HT1080 (cell line): ENCODE measurements around the gene TMEM63C. TPM values are rescaled to one million over a fixed set of nuclear protein-coding genes. Genes with fewer than 3 reads are reported as not detected.

Experiments used
- DNase-seq: peaks from one replicate; pipeline ENCODE4 v3.0.0-alpha.2; 2015; ENCODE audit warnings: low read depth
- total RNA-seq: library from RNA; depleted of rRNA; stranded (reverse); fragments of >200 nt; shearing (Covaris generic); gene quantifications from 2 replicates; pipeline ENCODE4 v1.2.3, GENCODE V29; 2014

The TMEM63C gene
- total RNA-seq, 1 experiment from 2014 or later: not detected

DNA sequence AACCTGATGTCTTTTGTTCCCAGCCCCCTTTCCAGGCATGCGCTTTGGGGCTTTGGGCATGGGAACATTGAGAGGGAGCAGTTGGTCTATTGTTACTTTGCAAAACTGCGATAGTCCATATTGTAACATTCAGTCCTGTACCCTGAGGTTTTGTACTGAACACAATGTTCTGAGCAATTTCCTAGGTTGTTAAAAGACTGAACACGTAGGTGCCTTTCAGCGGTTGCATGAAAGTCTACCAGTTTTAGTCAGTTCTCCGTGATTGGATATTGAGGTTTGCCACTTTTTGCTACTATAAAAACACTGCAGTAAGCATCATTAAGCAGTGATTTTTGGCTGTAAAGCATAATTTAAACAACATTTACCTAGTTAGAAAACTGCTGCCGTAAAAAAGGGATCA lies 69.3 kb downstream of the TMEM63C start:
- no peak for DNase-seq

DNA sequence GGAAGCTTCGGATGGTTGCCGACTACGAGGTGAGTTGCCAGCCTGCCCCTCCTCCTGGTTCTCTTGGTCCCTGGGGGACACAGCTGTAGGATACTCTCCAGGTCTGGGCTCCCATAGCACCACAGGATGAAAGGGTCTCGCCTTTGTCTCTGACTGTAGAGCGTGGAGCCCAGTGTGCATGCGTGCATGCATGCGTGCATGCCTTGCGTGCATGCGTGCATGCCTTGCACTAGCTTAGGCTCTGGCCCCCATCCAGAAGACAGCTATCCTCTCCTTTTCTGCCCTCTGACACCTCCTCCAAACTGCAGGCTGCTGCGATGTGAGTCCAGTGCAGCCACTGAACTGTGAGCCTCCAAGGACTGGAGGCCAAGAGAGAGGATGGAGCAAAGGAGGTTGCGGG lies 70.3 kb downstream of the TMEM63C start:
- DNase-seq: no peak

DNA sequence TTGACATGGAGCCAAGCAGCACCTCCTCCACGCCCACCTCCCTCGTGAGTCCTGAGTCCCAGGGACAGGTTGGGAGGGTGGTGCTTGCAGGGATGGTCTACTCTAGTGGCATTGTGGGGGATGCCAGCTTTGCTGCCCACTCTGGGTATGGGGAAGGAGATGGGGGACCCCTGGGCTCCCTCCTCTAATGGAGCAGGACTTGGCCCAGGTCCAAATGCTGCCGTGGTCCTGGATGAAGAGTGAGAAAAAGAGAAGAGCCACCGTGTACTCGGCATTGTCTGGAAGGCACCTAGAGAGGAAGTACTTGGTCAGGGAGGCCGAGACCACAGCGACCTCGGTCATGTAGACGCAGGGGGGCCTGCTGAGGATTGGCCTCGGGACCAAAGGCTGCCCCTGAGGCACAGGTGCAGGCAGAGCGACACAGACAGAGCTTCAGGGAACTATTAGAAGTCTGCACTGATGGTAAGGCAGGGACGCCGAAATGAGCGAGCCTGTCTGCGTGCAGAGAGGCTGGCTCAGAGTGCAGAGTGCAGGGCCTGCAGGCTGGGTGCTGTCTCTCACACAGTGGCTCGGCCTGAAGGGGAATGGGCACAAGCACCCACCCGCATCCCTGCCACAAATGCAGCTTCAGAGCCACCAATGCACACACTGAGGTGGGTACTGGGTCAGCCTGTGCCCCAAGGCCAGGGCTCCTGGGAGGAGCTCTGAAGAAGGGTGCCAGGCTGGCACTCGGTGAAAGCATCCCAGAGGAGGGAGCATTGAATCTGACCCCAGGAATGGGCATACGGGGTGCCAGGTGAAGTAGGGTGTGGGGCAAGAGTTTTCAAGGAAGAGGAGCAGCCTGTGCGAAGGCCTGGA lies 72.0 kb downstream of the TMEM63C start:
- DNase-seq: no peak

DNA sequence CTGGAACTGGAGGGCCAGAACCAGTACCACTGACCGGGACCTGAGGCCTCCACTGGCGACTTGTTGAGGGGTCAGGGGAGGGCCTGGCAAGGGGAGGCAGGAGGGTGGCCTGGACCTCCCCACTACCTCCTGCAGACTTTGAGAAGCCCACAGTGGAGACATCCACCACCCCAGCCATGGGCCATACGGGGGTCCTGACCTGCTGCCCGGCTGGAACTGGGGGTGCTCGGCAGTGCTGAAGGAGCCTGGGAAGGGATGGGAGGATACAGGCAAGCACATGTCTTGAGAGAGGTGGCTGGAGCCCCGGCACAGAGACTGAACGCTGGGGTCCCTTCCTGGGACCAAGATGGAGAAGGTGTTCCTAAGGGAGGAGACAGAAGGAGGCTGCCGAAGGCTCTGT lies 75.1 kb downstream of the TMEM63C start:
- no peak for DNase-seq

DNA sequence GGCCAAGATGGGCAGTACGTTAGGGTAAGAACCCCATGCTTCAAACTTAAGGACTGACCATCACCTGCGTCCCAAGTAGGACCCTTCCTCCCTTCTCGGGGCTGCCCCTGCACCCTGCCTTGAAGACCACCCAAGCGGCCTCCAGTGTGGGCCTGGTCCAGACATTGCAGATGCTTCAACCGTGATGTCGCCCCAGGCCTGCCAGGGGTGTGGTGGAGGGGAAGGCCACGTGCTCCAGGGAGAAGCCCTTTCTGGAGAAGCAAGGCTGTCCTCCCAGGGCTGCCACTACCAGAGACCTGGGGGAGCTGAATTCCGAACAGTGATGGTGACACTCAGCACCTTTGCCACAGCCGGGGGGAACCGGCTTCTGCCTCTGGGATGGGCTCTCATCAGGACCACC lies 76.1 kb downstream of the TMEM63C start:
- DNase-seq: no peak

DNA sequence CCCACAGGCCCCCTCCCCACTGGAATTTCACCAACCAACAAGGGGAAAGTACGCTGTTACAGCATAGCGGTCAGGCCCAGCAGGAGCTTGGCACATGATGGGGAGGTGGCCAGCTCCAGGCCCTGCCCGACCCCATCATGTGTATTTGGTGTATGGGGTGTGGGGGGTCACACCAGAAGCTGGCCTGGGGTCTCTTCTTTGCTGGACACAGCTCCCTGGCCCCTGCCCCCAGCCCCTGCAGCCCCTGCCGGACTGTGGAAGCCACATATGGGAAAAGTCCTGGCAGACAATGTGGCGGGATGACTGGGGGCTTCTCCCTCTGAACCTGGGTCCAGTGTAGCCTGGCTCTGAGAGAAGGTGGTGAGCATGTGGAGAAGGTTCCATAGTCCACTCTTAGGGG lies 77.0 kb downstream of the TMEM63C start:
- no peak for DNase-seq

DNA sequence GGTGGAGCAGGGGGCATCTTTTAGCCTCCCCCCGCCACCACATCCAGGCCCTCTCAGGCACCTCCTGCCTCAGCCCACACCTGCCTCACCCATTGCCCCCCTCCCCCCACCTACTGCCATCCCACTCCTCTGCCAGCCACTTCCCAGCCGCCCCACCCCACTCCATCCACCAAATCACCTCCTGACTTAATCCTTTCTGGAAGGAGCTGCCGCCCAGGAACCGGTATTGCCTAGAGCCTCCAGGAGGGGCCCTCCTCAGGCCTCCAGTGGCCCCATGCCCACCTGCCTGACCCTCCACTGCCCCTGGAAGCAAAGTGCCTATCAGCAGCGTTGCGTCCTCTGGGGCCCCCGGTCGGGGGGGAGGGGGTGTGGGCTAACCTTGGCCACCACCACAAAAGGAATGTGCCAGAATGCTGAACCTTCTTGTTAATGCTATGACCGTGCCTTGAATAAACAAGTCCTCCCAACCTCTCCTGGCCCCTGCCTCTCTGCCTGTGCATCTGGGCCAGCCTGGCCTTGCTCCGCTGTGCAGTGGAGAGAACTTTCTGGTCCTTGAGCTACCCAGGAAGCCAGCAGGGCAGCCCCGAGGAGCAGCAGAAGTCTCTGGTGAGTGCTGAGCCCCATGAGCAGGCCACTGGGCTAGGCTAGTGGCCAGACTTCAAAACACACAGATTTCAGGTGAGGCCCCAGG lies 77.6 kb downstream of the TMEM63C start:
- no peak for DNase-seq

DNA sequence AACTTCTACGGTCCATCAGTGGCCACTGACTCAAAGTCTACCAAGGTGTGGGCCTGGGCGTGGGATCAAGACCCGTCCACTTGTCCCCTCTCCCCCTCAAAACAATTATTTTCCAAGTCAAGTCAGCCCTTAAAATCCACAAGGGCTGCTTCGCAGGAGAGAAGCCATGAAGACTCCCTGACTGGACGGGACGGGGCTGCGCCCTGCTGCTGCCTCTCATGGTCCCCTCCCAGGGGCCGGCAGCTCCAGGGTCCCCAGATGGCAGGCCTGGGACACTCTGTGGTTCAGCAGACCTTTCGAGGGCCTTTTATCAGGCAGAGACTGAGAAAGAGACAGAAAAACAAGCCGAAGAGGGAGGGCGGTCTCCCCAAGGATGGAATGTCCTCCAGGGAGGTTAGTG lies 78.6 kb downstream of the TMEM63C start:
- no peak for DNase-seq

DNA sequence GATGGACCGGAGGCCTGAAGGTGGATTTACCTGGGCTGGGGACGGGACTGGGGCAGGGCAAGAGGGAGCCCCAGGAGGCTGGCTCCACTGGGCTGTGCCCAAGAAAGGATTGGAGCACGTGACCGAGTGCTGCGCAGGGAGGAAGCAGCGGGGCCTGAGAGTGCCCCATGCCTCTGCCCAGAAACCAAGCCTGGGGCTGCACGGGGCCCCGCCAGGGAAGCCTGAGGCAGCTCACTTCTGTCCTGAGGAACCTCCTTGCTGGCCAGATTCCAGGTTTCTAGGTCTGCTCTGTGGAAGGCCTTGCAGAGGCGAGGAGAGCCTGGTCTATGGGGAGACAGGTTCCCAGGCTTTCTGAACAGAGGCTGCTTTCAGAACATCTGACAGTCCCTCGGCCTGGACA lies 79.0 kb downstream of the TMEM63C start:
- DNase-seq: no peak

DNA sequence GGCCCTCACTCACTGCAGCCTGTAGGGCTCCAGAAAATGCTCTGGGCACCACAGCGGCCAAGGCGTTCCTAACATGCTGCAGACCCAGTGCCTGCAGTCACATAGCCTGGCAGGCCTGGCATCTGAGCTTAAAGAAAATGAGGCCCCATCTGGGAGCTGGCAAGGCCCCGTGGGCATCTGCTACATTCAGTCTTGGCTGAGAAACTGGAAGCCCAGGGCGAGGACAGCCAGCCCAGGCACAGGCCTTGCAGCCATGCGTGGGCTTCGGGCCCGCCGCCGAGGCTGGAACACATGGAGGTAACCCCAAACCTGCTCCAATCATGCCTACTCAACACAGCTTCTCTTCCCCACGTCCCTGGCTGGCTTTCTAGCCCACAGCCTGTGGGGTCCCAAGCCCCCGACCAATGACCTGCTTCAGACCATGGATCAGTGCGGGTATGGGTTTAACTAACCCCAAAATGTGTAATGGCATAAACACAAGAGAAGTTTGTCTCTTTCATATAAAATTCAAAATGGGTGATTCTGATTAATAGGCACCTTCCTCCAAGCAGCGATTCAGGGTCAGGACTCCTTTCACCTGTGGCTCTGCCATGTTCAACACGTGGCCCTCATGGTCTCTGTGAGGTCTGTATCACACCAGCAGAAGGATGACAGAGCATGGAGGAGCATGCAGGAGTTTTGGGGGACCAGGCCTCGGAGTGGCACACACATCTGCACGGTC lies 83.0 kb downstream of the TMEM63C start:
- DNase-seq: no peak

DNA sequence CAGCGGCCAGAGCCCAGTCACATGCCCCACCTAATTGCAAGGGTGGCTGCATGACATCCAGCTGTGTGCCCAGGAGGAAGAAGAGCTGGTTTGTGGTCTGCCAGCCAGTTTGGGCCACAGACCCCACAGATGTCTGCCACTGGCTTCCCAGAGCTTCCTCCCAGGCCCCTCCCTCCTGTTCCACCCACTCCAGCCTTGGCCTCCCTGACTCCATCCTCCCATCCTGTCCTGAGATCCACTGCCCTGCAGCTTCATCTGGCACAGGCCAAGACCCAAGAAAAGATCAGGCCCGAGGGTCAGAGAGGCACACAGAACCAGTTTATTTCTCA lies 83.6 kb downstream of the TMEM63C start:
- no peak for DNase-seq

DNA sequence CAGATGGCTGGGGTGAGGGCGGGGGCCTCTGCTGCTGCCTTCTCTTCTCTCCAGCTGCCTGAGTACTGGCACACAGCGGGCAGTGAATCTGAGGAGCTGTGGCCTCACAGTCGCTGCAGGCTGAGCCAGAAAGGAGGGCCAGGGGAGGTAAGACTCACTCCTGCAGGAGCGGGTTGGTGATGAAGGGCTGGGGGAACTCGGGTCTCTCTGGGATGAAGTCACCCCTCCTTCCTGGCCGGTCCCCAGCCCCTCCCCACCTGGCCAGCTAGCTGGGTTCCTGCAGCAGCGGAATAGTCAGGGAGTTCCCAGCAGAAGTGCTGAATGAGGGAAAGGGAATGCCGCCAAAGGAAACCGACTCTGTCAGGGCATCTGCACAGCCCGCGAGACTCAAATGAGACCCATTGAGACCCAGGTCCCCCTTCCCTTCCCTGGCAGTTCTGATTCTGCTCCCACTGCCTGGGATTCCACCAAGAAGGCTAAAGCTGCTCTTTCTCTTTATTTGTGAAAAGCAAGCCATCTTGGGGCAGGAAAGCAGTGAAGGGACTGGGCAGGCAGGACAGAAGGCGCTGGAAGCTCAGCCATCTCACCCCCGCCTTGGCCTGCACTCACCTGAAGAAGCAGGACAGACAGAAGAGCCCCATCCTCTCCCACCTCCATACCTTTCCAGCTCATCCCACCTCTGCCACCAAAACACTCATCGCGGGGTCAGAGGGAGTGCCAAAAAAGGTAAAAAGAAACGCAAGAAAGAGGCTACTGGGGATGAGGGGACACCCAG lies 84.2 kb downstream of the TMEM63C start:
- no peak for DNase-seq

DNA sequence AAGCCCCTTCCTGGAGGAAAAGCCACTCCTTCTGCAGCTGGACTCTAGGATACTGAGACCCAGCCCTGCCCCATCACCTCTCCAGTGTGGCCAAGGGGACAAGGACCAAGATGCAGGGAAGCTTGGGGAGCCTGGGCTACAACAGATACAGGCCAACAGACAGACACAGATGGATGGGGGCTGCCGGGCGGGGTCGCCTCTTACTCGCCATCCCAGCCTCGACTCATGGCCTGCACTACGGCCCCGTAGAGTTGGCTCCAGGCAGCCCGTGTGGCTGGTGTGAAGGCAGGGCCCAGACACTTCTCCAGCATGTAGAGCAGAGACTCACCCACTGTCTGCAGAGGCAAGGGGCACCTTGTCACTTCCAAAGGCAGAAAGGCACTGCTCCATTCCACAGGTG lies 84.7 kb downstream of the TMEM63C start:
- no peak for DNase-seq

DNA sequence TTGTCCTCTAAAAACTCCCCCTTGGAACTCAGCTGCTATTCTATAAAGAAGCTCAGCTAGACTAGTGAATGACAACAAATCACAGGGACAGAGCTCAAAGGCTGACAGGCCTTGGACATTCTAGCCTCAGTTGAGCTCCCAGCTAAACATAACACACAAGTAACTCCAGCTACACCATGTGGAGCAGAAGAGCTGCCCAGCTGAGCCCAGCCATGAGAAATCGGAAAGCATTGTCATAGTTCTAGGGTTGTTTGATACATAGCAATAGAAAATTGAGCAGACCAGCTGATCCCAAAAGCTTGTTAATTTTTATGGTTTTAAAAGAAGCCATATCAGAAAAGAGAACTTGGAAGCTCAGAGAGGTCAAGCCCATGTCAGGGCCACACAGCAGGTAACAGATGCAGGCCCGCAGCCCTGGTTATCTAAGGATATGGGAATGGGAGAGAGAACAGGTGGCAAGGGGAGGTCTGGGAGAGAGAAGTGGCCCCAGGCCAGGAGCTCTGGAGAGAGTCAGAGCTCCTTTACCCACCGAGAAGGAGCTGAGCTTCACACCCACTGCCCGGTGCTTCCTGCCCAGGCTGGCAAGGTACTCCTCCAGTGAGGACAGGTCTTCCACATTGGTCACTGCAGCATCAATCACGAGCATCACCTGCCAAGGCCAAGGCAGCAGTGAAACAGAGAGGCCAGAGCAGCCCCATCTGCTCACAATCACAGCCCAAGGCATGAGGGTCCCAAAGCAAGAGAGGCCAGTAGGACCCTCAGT lies 86.5 kb downstream of the TMEM63C start:
- no peak for DNase-seq

DNA sequence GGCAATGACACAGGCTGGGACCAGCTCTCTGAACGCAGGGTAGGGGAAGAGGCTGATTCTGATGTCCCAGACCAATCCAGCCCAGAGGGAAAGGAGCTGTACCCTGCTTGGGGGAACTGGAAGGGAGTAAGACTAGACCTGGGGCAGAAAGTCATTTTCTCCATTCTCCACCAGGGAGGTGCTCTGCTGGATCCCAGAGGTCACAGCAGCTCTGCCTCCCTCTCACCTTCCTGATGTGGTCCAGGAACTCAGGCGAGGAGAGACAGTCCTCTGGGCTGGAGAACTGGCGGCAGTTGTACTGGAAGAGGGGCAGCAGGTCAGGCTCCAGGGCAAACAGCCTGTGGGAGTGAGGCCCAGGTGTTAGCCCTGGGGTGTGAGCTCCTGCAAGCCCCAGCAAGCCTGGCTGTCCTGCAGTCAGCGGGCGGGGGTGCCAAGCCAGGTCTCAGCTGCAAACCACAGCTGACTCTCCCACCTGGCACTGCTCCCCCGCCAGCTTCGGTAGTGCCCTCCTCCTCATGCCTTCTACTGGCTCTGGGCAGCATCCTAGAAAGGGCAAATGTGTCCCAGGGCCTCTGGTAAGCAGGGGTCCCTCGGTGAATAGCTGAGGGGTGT lies 87.5 kb downstream of the TMEM63C start:
- no peak for DNase-seq

DNA sequence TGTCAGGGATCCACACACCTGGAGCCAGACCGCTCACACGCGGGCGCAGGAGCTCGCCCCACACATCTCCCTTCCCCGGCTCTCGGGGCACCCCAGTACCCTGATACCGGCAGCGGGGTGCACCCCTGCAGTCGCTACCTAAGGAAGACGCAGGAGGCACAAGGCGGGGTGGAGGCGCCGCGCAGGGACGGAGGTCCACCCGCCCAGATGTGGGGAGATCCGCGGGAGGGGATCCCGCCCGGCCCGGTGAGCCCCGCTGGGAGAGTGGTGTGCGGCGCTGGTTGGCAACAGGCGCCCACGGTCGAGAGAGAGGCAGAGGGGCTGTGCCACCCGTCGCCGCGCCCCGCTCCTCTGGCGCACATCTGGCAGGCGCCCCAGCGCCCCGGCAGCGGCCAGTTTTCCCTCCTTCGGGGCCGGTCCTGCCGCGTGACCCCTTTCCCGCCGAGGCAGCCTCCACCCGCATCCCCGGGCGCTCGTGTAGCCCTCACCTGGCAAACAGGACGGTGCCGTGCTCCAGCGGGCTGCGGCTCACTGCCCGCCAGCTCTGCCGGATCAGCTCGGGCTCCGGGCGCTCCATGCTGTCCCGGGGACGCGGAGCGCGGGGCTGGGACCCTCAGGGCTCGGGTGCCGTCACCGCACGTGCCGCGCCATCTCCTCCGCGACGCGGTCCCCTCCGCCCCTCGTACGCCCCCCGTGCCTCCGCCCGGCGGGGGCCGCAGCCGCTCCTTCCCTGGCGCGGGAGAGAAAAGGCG lies 88.9 kb downstream of the TMEM63C start:
- DNase-seq: no peak

DNA sequence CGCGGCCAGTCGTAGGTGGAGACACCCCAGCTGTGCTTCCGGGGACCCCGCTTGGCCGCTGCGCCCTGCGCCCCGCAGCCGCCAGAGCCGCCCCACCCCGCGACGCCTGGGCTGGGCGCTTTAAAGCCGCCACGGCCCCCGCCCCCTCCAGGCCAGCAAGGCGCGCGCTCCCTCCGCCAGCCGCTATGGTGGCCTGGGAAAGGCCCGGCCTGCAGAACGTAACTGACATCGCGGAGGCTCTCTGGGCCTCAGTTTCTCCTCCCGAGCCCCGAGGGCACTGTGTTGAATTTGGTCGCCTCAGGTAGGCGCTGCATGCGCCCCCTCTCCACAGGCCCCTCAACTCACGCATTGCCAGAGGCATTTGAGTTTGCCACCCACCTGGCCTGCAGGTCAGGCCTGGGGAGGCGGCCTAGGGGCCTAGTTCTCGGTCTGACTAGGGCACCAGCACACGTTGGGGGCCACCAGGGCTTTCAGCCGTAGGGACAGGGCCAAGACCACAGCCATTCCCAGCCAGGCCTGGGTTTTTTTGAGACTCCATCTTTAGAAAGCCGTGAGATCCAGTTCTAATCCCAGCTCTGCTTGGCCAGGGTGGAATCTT lies 89.6 kb downstream of the TMEM63C start, which contains the start of gene NGB:
Gene NGB (minus strand): TSS at position 94 of the 598 bp plus-strand sequence. CDS start 269 bp downstream, outside the sequence.
- no peak for DNase-seq

DNA sequence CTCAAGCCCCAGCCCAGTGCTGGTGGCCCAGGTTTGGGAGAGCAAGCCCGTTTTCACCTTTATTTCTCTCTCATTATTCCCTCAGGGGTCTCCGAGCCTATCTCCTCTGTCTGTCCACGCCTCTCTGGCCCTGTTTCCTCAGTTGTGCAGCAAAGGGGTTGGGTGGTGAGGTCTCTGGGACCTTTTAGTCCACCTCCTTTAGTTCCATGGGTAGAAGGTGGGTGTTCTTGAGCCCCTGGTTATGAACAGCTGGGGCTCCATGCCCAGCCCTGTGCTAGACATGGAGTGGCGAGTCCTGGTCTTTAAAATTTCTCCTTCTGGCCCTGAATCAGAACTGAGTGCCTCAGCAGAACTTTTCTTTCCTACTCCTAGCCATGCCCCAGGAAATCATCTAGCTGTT lies 90.7 kb downstream of the TMEM63C start:
- no peak for DNase-seq

DNA sequence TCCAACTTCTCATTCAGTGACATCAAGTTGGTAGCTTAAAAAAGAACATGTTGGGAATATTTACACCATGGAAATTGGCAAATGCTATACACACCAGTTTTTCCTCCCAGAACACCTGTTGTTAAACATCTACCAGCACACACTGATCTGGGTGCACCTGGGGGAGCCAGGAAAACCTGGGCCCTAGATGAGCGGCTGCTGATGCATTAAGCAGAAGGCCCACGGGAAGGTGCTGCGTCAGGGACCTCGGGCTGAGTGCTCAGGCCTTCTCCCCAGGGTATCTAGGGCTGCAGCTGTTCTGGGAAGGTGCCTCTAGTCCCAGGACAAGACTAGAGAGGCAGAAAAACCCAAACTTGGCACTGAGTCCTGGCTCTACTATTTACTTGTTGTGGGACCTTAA lies 92.2 kb downstream of the TMEM63C start:
- DNase-seq: no peak
